ENCODE data around the gene ZDHHC12. TPM values are rescaled to one million over a fixed set of nuclear protein-coding genes. Genes with fewer than 3 reads are reported as not detected.

ZDHHC12 gene
- total and polyA plus RNA-seq, 2 donors (not counting 3 experiments of a cell fraction or from before 2014, with no cell fraction given), result 28.8 to 62.0 TPM

DNA sequence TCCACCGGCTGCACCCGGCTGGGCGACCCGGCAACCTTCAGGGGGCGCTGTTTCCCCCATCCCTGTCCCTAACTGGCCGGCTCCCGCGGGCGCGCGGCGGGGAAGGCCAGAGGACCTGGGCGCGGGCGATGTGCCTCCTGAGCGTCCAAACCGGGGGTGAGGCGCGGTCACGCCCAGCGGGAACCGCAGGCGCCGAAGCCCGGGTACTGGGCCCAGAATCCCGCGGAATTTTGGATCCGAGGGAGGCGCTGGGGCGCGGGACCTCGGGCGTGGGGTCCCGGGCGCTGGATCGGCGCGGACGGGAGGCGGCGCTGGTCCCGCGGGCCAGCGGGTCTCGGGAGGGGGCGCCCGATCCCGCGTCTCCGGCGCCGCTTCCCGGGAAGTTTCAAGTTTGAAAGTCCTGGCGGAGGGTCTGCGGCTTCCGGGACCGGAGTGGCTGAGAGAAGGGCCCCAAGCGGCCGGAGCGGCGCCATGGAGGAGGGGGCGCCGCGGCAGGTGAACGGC is 21.4 kb downstream of the ZDHHC12 start, which contains the start of gene PKN3:
Gene PKN3, plus strand, starts transcription at position 59 of the 504 bp plus-strand sequence. Its CDS starts 413 bp downstream, at position 472.
- DNase-seq (ENCODE audit: low read depth, low spot score) (peak; percentile 83), FAIRE-seq (peak; percentile 8)
- Histone ChIP-seq H2AFZ (ENCODE audit: low read depth, low read length) (peak within 1 kb of the TSS; percentile 83), H3K4me2 (ENCODE audit: insufficient read depth, low read length) (peak within 1 kb of the TSS; percentile 68), H3K27ac (ENCODE audit: insufficient read depth, low read depth, low read length) (peak within 1 kb of the TSS; percentile 38), H3K4me1 (ENCODE audit: control insufficient read depth, extremely low read depth, insufficient read depth, low read length) (peaks cover 14% of the 10 kb centered on the region), H3K9ac (replicated peaks; ENCODE audit: extremely low read depth, insufficient read depth, low read length) (peak within 1 kb of the TSS; percentile 70), H3K9me1 (replicated peaks; ENCODE audit: control insufficient read depth, extremely low read depth, insufficient read depth, low read length) (no peaks in the 10 kb centered on the region), H3K79me2 (ENCODE audit: control insufficient read depth, insufficient read depth, low read length) (peaks cover 10% of the 10 kb centered on the region), H3K9me3 (replicated peaks; ENCODE audit: control insufficient read depth, insufficient read depth, low read length) (no peaks in the 10 kb centered on the region), H3K36me3 (ENCODE audit: control insufficient read depth in 2 of 2, extremely low read depth in 1 of 2, insufficient read depth in 2 of 2, low read length in 2 of 2) (peaks cover 2 to 4% of the 10 kb centered on the region in 2 experiments), H4K20me1 (replicated peaks; ENCODE audit: control insufficient read depth, extremely low read depth, insufficient read depth, low read length) (no peaks in the 10 kb centered on the region), H3K27me3 (ENCODE audit: control insufficient read depth in 2 of 2, insufficient read depth in 2 of 2, low read length in 2 of 2) (no peaks in the 10 kb centered on the region), H3K4me3 (replicated peaks in 1 of 3; ENCODE audit: insufficient read depth in 1 of 3, low read depth in 1 of 3, low read length in 3 of 3) (peak within 1 kb of the TSS; percentile 68 to 80 (median 71))
- ChIA-PET CTCF (interaction anchor here (0.6 to 1.3 kb wide), 22 partner anchors 8 to 379 kb away, joined by 3 to 18 read pairs (median 4); partner anchors contain the start of genes DOLPP1, SET and ZDHHC12), POLR2A (no interaction called here)
- dilution Hi-C loops (cut with MboI; ENCODE audit: extremely low pct_ligation_motif_present, low sequenced_read_pairs), result no loop called here
- TF ChIP-seq GATA2 (IDR thresholded peaks at IDR 0.05; ENCODE audit: insufficient read depth, insufficient read length, low read depth, low read length), result no peak
- TF ChIP-seq JUN (IDR thresholded peaks at IDR 0.05; ENCODE audit: borderline replicate concordance, insufficient read depth, insufficient read length, low read depth), result no peak
- TF ChIP-seq, protein P1, sequence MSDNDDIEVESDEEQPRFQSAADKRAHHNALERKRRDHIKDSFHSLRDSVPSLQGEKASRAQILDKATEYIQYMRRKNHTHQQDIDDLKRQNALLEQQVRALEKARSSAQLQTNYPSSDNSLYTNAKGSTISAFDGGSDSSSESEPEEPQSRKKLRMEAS (IDR thresholded peaks at IDR 0.05; ENCODE audit: insufficient read depth, insufficient read length), result no peak
- TF ChIP-seq POLR2A (IDR thresholded peaks at IDR 0.05; ENCODE audit: low read depth, low read length), result peak; percentile 69
- TF ChIP-seq FOS (IDR thresholded peaks at IDR 0.05; ENCODE audit: borderline replicate concordance, insufficient read depth, low read length), result no peak
- TF ChIP-seq, protein P2, sequence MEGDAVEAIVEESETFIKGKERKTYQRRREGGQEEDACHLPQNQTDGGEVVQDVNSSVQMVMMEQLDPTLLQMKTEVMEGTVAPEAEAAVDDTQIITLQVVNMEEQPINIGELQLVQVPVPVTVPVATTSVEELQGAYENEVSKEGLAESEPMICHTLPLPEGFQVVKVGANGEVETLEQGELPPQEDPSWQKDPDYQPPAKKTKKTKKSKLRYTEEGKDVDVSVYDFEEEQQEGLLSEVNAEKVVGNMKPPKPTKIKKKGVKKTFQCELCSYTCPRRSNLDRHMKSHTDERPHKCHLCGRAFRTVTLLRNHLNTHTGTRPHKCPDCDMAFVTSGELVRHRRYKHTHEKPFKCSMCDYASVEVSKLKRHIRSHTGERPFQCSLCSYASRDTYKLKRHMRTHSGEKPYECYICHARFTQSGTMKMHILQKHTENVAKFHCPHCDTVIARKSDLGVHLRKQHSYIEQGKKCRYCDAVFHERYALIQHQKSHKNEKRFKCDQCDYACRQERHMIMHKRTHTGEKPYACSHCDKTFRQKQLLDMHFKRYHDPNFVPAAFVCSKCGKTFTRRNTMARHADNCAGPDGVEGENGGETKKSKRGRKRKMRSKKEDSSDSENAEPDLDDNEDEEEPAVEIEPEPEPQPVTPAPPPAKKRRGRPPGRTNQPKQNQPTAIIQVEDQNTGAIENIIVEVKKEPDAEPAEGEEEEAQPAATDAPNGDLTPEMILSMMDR (IDR thresholded peaks at IDR 0.05; ENCODE audit: extremely low read depth in 1 of 2, insufficient read depth in 1 of 2, low read depth in 1 of 2, low read length in 2 of 2), result peak; percentile 95 to 97
- TF ChIP-seq MYC (IDR thresholded peaks at IDR 0.05; ENCODE audit: low read depth, low read length), result no peak
- no peak for TF ChIP-seq EZH2 (IDR thresholded peaks at IDR 0.05; ENCODE audit: borderline replicate concordance, low read depth, low read length, severe bottlenecking)
- peak; percentile 67 for TF ChIP-seq POLR2AphosphoS5 (IDR thresholded peaks at IDR 0.05; ENCODE audit: insufficient read depth, low read depth, low read length)
- intact Hi-C loops (cut with micrococcal nuclease), result loop anchor here (1.0 kb wide), 2 partner anchors 13 to 67 kb away; partner anchors contain the start of gene SET
- BruUV-seq (replicated peaks), result no TSS peak
